Mammary epithelial cell (primary cell): Measurements from ENCODE around the gene ATN1.

Experiments
- EZH2 ChIP-seq: IDR thresholded peaks from 2 replicates; pipeline ENCODE4 v1.6.1; 2012; ENCODE audit warnings: low read length, inconsistent platforms, borderline replicate concordance
- TF ChIP-seq, protein P1 (sequence below), 2 donors: IDR thresholded peaks in 1 of 2; conservative IDR thresholded peaks in 1 of 2; 2 replicates each; pipeline ENCODE4 v1.5.1; 2011 to 2012; ENCODE audit warnings: inconsistent platforms in 2 of 2, low read length in 2 of 2, mild to moderate bottlenecking in 2 of 2, control low read depth in 1 of 2, low read depth in 1 of 2; ENCODE audit not compliant: insufficient read depth in 1 of 2; ENCODE audit errors: extremely low read depth in 1 of 2

DNA sequence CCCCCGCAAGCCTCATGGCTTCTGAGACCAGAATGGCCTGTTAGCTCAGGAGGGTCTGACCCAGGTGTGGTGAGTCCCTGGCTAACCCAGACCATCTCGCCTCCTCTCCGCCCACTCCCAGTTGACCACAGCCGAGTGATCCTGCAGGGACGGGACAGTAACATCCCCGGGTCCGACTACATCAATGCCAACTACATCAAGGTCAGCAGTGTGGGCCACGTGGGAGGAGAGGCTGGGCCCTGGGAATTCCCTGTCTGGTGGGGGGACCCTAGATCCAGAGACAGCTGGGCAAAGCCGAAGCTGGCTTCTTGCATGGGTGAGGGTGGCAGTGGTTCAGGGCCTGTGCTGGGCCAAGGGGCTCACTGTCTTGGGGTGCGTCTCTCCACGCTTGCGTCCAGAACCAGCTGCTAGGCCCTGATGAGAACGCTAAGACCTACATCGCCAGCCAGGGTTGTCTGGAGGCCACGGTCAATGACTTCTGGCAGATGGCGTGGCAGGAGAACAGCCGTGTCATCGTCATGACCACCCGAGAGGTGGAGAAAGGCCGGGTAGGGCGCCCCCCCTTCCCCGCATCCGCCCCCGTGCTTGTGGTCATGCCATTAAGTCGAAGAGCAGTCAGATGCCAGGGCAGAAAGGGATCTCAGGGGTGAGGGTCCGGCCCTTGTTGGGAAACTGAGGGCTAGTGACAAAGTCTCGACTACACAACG, 28.4 kb downstream of the ATN1 start:
- TF ChIP-seq, protein P1, sequence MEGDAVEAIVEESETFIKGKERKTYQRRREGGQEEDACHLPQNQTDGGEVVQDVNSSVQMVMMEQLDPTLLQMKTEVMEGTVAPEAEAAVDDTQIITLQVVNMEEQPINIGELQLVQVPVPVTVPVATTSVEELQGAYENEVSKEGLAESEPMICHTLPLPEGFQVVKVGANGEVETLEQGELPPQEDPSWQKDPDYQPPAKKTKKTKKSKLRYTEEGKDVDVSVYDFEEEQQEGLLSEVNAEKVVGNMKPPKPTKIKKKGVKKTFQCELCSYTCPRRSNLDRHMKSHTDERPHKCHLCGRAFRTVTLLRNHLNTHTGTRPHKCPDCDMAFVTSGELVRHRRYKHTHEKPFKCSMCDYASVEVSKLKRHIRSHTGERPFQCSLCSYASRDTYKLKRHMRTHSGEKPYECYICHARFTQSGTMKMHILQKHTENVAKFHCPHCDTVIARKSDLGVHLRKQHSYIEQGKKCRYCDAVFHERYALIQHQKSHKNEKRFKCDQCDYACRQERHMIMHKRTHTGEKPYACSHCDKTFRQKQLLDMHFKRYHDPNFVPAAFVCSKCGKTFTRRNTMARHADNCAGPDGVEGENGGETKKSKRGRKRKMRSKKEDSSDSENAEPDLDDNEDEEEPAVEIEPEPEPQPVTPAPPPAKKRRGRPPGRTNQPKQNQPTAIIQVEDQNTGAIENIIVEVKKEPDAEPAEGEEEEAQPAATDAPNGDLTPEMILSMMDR (conservative IDR thresholded peaks at IDR 0.05 in 1 of 2, IDR thresholded peaks at IDR 0.05 in 1 of 2; ENCODE audit: extremely low read depth in 1 of 2, insufficient read depth in 1 of 2, low read depth in 1 of 2, low read length in 2 of 2) = no peak
- TF ChIP-seq EZH2 = no peak
